GM21529 (cell line): ENCODE results near the gene OR2T33.
A peak's percentile ranks its signal among the peaks of the same experiment; 100 is the strongest.
"Not testable (repeated sequence)": the region's sequence is repeated elsewhere in the genome, so short reads cannot be mapped to it uniquely, and the experiment has no call there.

Experiments used
- ATAC-seq: cut with Tn5 transposase; IDR thresholded peaks from one replicate; pipeline ENCODE4 v1.9.1; 2021; ENCODE audit not compliant: unreplicated experiment

OR2T33 gene, protein sequence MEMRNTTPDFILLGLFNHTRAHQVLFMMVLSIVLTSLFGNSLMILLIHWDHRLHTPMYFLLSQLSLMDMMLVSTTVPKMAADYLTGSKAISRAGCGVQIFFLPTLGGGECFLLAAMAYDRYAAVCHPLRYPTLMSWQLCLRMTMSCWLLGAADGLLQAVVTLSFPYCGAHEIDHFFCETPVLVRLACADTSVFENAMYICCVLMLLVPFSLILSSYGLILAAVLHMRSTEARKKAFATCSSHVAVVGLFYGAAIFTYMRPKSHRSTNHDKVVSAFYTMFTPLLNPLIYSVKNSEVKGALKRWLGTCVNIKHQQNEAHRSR

DNA sequence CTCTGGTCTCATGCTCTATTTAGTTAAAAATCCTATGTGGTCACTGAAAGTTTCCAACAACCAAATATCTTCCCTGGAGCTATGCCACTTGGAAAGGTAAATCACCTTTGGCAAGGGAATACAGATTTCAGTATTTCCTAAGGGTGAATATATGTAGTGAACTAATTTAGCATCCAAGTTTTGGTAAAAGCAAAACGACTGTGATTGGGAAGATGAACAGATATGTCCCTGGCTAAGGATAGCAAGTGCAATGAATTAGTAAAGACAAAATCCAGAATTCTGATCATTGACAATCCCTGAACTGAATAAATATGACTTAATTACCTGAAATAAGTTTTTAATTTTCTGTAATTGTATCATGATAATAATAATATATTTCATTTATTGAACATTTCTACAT is at the start of gene OR2T33:
Gene OR2T33, minus strand, starts transcription at position 101 of the 400 bp plus-strand sequence. CDS start 4,162 bp downstream, outside the sequence.
- ATAC-seq, result no peak

DNA sequence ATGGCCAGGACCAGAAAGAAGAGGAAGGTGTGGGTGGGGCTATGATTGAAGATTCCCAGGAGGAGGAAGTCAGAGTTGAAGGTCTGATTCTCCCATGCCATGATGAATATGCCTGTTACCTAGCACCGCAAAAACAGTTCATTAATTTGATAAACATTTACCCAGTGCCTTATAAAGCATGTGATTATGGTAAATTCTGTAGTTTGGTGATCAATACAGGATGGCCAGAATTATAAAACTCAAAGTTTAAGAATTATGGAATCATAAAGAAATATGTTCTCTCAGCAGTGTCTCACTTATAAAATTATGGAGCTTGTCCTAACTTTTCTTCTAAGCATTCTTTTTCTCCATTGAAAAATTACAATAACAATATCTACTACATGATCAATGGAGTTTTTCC is 46.7 kb upstream of the OR2T33 start, which contains the start of gene OR2M7:
Gene OR2M7, minus strand, starts transcription at position 101 of the 400 bp plus-strand sequence. Its CDS starts 0 bp downstream, at position 101.
- ATAC-seq, result no peak

- no peak for ATAC-seq
These were observed 39.0 kb upstream of the OR2T33 start for GRCh38 chr1:248316796-248317195.

DNA sequence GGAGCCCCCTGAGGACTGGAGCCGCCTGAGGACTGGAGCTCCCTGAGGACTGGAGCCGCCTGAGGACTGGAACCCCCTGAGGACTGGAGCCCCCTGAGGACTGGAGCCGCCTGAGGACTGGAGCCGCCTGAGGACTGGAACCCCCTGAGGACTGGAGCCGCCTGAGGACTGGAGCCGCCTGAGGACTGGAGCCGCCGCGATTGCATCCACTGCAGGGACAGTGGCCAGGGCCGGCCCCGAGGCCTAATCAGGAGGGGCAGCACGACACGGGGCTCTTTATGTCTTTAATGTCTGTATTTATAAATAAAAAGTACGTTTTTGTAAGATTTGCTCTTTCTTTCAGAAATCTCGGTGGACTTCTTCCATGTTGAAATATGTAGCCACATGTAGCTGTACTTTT is 29.0 kb upstream of the OR2T33 start:
- ATAC-seq, result not testable (repeated sequence)

- no peak for ATAC-seq
These were observed 28.3 kb upstream of the OR2T33 start for GRCh38 chr1:248306103-248306502.

DNA sequence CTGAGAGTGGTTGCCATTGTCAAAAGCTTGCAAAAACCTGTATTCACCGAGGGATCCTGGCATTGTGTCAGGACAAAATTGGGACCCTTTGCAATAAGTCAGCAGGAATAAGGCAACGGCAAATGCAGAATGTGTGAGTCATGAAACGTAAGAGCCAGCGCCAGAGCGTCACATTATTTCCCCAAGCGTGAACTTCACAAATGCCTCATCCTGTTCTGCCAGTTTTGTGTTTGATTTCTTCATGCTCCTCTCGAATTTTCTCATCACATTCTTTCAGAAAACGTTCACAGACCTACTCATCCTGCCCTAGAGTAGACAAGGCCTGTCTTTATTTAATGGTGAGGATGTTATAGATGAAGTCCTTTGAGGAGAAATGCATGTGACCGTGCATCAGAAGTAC is 27.9 kb upstream of the OR2T33 start:
- ATAC-seq, result not testable (repeated sequence)

GRCh38 chr1:248303324-248303723 is 25.5 kb upstream of the OR2T33 start, which contains the start of gene OR2T12:
Gene OR2T12, minus strand, starts transcription at chr1:248303424. Its CDS starts 7,846 bp downstream, at chr1:248295578.
- no peak for ATAC-seq

DNA sequence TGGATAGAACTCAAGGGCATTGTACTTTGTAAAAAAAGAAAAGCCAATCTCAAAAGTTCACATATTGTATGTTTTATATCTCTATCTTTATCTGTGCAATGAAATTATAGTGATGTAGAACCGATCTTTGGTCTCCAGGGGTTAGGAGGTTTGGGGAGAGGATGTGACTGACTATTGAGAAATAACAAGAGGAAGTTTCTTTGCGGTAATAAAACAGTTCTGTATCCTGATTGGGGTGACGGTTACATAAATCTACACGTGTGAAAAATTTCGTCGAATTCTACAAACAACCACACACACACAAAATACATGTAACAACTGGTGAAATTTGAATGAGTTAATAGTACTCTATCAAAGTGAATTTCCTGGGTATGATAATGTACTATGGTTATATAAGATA is 10.6 kb upstream of the OR2T33 start:
- no peak for ATAC-seq

DNA sequence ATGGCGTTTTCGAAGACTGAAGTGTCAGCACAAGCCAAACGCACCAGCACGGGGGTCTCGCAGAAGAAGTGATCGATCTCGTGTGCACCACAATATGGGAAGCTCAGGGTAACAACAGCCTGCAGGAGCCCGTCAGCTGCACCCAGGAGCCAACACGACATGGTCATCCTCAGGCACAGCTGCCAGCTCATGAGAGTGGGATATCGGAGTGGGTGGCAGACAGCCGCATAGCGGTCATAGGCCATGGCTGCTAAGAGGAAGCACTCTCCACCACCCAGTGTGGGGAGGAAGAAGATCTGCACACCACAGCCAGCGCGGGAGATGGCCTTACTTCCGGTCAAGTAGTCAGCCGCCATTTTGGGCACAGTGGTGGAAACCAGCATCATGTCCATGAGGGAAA is 4.6 kb downstream of the OR2T33 start:
- not testable (repeated sequence) for ATAC-seq

GRCh38 chr1:248268178-248268577 is 9.6 kb downstream of the OR2T33 start:
- no peak for ATAC-seq

- not testable (repeated sequence) for ATAC-seq
These were observed 18.5 kb downstream of the OR2T33 start for GRCh38 chr1:248259309-248259708.

- ATAC-seq, result peak; percentile 89
These were observed 34.6 kb downstream of the OR2T33 start for GRCh38 chr1:248243204-248243603.

GRCh38 chr1:248239478-248239877 is 38.3 kb downstream of the OR2T33 start:
- ATAC-seq, result no peak

DNA sequence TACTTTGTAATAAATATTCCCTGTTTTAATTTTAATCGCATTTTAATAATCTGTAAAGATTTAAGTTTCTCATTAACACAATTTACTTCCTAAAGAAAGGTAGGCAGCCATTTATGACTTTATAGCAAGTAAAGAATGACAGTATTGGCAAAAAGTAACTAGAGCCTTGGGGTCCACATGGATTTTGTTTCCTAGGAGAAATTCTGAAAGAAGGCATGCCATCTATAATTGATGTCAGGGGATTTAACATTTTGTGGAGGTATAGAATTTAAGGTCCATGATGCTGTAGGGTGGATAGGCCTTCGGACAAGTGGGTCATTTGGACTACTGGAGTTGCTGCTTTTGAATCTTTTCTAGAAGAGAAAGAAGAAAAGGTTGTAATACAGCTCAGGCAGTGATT is 46.7 kb downstream of the OR2T33 start, which contains the start of gene OR2M4:
Gene OR2M4, plus strand, starts transcription at position 301 of the 400 bp plus-strand sequence. CDS start 7,512 bp downstream, outside the sequence.
- no peak for ATAC-seq

DNA sequence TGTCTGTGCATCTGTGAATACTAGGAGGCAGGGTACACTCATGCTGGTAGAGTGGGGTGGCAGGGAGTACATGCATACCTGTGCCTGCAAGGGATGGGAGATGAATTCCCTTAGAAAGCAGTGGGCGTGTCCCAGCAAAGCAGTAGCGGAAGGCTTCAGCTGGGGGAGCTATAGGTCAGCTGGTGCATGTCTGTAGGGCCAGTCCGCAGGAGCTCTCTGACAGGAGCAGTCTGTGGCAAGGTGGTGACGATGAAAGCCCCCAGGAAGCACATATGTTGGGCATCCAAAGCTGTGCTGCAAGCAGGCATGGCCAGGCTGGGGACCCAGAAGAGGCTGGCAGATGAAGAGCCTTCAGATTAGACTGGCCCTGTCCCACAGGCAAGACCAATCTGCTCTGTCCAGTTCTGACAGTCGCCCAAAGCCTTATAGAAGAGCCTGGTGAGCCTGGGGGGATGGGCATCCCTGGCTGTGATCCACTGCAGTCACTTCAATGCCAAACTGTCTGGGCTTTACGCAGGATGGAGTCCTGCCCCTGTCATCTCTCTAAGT is 48.3 kb downstream of the OR2T33 start:
- ATAC-seq, result no peak

GRCh38 chr1:248225537-248225936 is 52.2 kb downstream of the OR2T33 start:
- ATAC-seq, result no peak
